Adrenal gland (tissue), 5 donors: ENCODE data around the gene ZDHHC7.

Experiments
- CTCF ChIP-seq, 6 experiments: fragments of 450-650 bp in 4 of 6; fragments of 200-600 bp in 2 of 6; sonication (generic) in 1 of 6; IDR thresholded peaks; 1 replicate in 5 of 6; 2 replicates in 1 of 6; pipeline versions ENCODE4 v1.5.1 to v1.8.0; 2016 to 2021; ENCODE audit warnings: antibody characterized with exemption in 6 of 6, mild to moderate bottlenecking in 2 of 6, moderate library complexity in 1 of 6
- POLR2A ChIP-seq, 2 donors: fragments of 450-650 bp; IDR thresholded peaks; one replicate each; pipeline ENCODE4 v1.6.1; 2017; ENCODE audit warnings: antibody characterized with exemption in 2 of 2, mild to moderate bottlenecking in 2 of 2, moderate library complexity in 1 of 2
- donor health status: DM: no; HTN: no; CAD: no.

- TF ChIP-seq POLR2A (IDR thresholded peaks at IDR 0.05) (no peak), CTCF (IDR thresholded peaks at IDR 0.05) (no peak)
These were observed 26.4 kb upstream of the ZDHHC7 start for GRCh38 chr16:85037721-85038120.
